K562 (cell line): ENCODE data around the gene MYCBP2. TPM values are rescaled to one million over a fixed set of nuclear protein-coding genes. Genes with fewer than 3 reads are reported as not detected.

Experiments used
- ATAC-seq: fragments of 200-7000 bp; cut with Tn5 transposase; 3 replicates; pipeline ENCODE4 v1.9.1; 2020; ENCODE audit warnings: moderate library complexity
- BruUV-seq: library from RNA; stranded (reverse); fragments of 400-500 nt; replicated peaks from 2 replicates; lab custom pipeline; 2021; lab: Mats Ljungman, UMichigan
- CTCF ChIA-PET: fragments of 300-600 bp; formaldehyde crosslinking; extraction: SDS; loops from one replicate; lab custom pipeline; 2021; ENCODE audit warnings: low intra/inter-chr PET ratio; lab: Yijun Ruan, JAX
- POLR2A ChIA-PET: fragments of 300-600, 350-650 bp; sonication (Branson Sonifier 250); formaldehyde crosslinking; extraction: SDS; loops from one replicate; lab custom pipeline; 2021; ENCODE audit warnings: antibody characterized with exemption, inconsistent platforms; lab: Yijun Ruan, JAX
- DNase-seq, 4 experiments: peaks; one replicate each; pipeline versions ENCODE4 v3.0.0 to v3.0.0-alpha.2; 2011 to 2018; ENCODE audit warnings: low spot score in 3 of 4, mixed read lengths in 3 of 4; ENCODE audit errors: extremely low read depth in 1 of 4
- FAIRE-seq: peaks from 2 replicates; lab custom pipeline; 2011; peaks lifted over from hg19 to GRCh38; lab: Jason Lieb, UNC
- H2AFZ ChIP-seq: 2 replicates; pipeline ENCODE4 v1.6.0; 2011; ENCODE audit warnings: low read depth, low read length, control low read depth, inconsistent platforms
- H3K27ac ChIP-seq: fragments of 200-600 bp; 3 replicates; pipeline ENCODE4 v1.8.0; 2011; ENCODE audit warnings: low read depth, mild to moderate bottlenecking, control low read depth, inconsistent platforms, low read length, moderate library complexity, mixed read lengths; ENCODE audit errors: extremely low read depth
- H3K27me3 ChIP-seq, 2 experiments: fragments of 300-600 bp in 1 of 2; 2 replicates in 1 of 2; 3 replicates in 1 of 2; pipeline versions ENCODE4 v1.6.0 to v1.8.0; 2011; ENCODE audit warnings: inconsistent platforms in 2 of 2, low read length in 2 of 2, mild to moderate bottlenecking in 1 of 2, mixed read lengths in 1 of 2, moderate library complexity in 1 of 2; ENCODE audit not compliant: control insufficient read depth in 2 of 2, insufficient read depth in 2 of 2
- H3K36me3 ChIP-seq: fragments of 300-600 bp; 3 replicates; pipeline ENCODE4 v1.8.0; 2011; ENCODE audit warnings: mild to moderate bottlenecking, low read length, inconsistent platforms; ENCODE audit not compliant: control insufficient read depth, insufficient read depth
- H3K4me1 ChIP-seq, 2 experiments: fragments of 200-600 bp in 1 of 2; replicated peaks in 1 of 2; 2 replicates in 1 of 2; 3 replicates in 1 of 2; pipeline versions ENCODE4 v1.5.1 to v1.8.0; 2011; ENCODE audit warnings: inconsistent platforms in 2 of 2, low read length in 2 of 2, mild to moderate bottlenecking in 1 of 2, mixed read lengths in 1 of 2, moderate library complexity in 1 of 2; ENCODE audit not compliant: control insufficient read depth in 2 of 2, insufficient read depth in 2 of 2
- H3K4me2 ChIP-seq: 2 replicates; pipeline ENCODE4 v1.6.1; 2011; ENCODE audit warnings: low read length, control low read depth, inconsistent platforms, mixed read lengths; ENCODE audit not compliant: insufficient read depth
- H3K4me3 ChIP-seq: fragments of 200-600 bp; sonication (generic), shearing (Covaris generic); 2 replicates; pipeline ENCODE4 v1.5.1; 2016; ENCODE audit warnings: control low read depth, inconsistent platforms
- H3K79me2 ChIP-seq: fragments of 200-600 bp; 3 replicates; pipeline ENCODE4 v1.8.0; 2011; ENCODE audit warnings: low read length, inconsistent platforms; ENCODE audit not compliant: control insufficient read depth, insufficient read depth
- H3K9ac ChIP-seq, 2 experiments: 2 replicates each; pipeline versions ENCODE4 v1.6.0 to v1.6.1; 2011; ENCODE audit warnings: low read depth in 2 of 2, low read length in 2 of 2, control low read depth in 1 of 2, inconsistent platforms in 1 of 2, mild to moderate bottlenecking in 1 of 2, mixed read lengths in 1 of 2; ENCODE audit not compliant: insufficient read depth in 1 of 2
- H3K9me1 ChIP-seq: one replicate; pipeline ENCODE4 v1.6.0; 2011; ENCODE audit warnings: inconsistent platforms, mild to moderate bottlenecking, low read length, moderate library complexity; ENCODE audit not compliant: control insufficient read depth, insufficient read depth
- H3K9me3 ChIP-seq: replicated peaks from 2 replicates; pipeline ENCODE4 v1.5.1; 2011; ENCODE audit warnings: low read depth, low read length, inconsistent platforms; ENCODE audit not compliant: control insufficient read depth, insufficient read depth
- H4K20me1 ChIP-seq: replicated peaks from 2 replicates; pipeline ENCODE4 v1.6.1; 2011; ENCODE audit warnings: low read length, inconsistent platforms, mixed read lengths; ENCODE audit not compliant: control insufficient read depth, insufficient read depth
- ASH1L ChIP-seq: fragments of 450-650 bp; IDR thresholded peaks from 2 replicates; pipeline ENCODE4 v1.6.1; 2018; ENCODE audit warnings: borderline replicate concordance, mild to moderate bottlenecking, low read depth; ENCODE audit not compliant: partially characterized antibody
- BCLAF1 ChIP-seq, 2 experiments: fragments of 450-650 bp in 1 of 2; IDR thresholded peaks; 2 replicates each; pipeline ENCODE4 v1.6.1; 2011 to 2017; ENCODE audit warnings: low read depth in 2 of 2, antibody characterized with exemption in 1 of 2, borderline replicate concordance in 1 of 2, low read length in 1 of 2, mild to moderate bottlenecking in 1 of 2, mixed read lengths in 1 of 2; ENCODE audit not compliant: control insufficient read depth in 1 of 2
- CHCHD3 ChIP-seq: fragments of 250-450 bp; sonication (Bioruptor Pico); IDR thresholded peaks from 2 replicates; pipeline ENCODE4 v2.1.2; 2022; ENCODE audit warnings: mild to moderate bottlenecking
- E2F6 ChIP-seq, 2 experiments: IDR thresholded peaks; 2 replicates each; pipeline ENCODE4 v1.6.1; 2011; ENCODE audit warnings: borderline replicate concordance in 1 of 2, control low read depth in 1 of 2, low read depth in 1 of 2, low read length in 1 of 2, mild to moderate bottlenecking in 1 of 2, mixed read lengths in 1 of 2, moderate library complexity in 1 of 2; ENCODE audit not compliant: insufficient read depth in 1 of 2, insufficient read length in 1 of 2, poor library complexity in 1 of 2, severe bottlenecking in 1 of 2; ENCODE audit errors: extremely low read depth in 1 of 2
- ELF2 ChIP-seq: fragments of 250-450 bp; sonication (Bioruptor Pico); IDR thresholded peaks from 2 replicates; pipeline ENCODE4 v1.5.0; 2021; ENCODE audit warnings: mild to moderate bottlenecking
- MLLT1 ChIP-seq, 2 experiments: fragments of 450-650 bp; IDR thresholded peaks; 2 replicates each; pipeline ENCODE4 v1.6.1; 2016
- MTA2 ChIP-seq: fragments of 450-650 bp; IDR thresholded peaks from 2 replicates; pipeline ENCODE4 v1.6.1; 2016; ENCODE audit warnings: low read depth
- NCOA6 ChIP-seq: fragments of 450-650 bp; IDR thresholded peaks from 2 replicates; pipeline ENCODE4 v1.6.1; 2017; ENCODE audit warnings: mild to moderate bottlenecking
- NFATC3 ChIP-seq: fragments of 450-650 bp; IDR thresholded peaks from 2 replicates; pipeline ENCODE4 v1.6.1; 2017; ENCODE audit warnings: mild to moderate bottlenecking
- PHF21A ChIP-seq: fragments of 450-650 bp; IDR thresholded peaks from 2 replicates; pipeline ENCODE4 v1.6.1; 2017; ENCODE audit warnings: low read depth, borderline replicate concordance
- U2AF2 ChIP-seq: fragments of 200-400 bp; formaldehyde crosslinking; optimal IDR thresholded peaks from 2 replicates; pipeline ENCODE3; 2017; ENCODE audit warnings: low read depth, mild to moderate bottlenecking, low read length
- ZNF695 ChIP-seq: fragments of 450-650 bp; formaldehyde crosslinking; IDR thresholded peaks from 2 replicates; pipeline ENCODE4 v1.4.0; 2020; ENCODE audit warnings: mild to moderate bottlenecking, moderate library complexity
- WGBS: fragments of 100-300 bp; shearing (Covaris generic); methylation state at CpG from one replicate; pipeline ENCODE4 v1.1.6; 2016; ENCODE audit warnings: low coverage, mixed read lengths; ENCODE audit not compliant: insufficient coverage; ENCODE audit errors: missing lambda C conversion rate; 5-methylcytosine and 5-hydroxymethylcytosine counted together
- in situ Hi-C: fragments of 300-500 bp; cut with MboI; formaldehyde crosslinking; loops from 4 replicates; pipeline ENCODE4 v1.15.0; 2018; ENCODE audit warnings: inconsistent platforms, mixed read lengths
- intact Hi-C: fragments of 100-400 bp; cut with micrococcal nuclease; formaldehyde crosslinking; loops from 2 replicates; pipeline ENCODE4 v1.14.2; 2022
- polyA plus RNA-seq, 8 experiments: library from polyadenylated mRNA; depleted of rRNA in 4 of 8; stranded (reverse) in 5 of 8; unstranded in 3 of 8; fragments of >200 nt; fragmentation: Nextera tagmentation in 2 of 8; fragmentation: Illumina TruSeq in 1 of 8; extraction: Ambion mirVana in 2 of 8; extraction: Trizol in 1 of 8; gene quantifications; 2 replicates each; pipeline versions ENCODE4 v1.2.1 to v1.2.3, GENCODE V29; 2011 to 2014; ENCODE audit warnings: inconsistent platforms in 1 of 8, missing spikeins in 1 of 8
- total RNA-seq, 7 experiments: library from RNA; depleted of rRNA in 6 of 7; stranded (reverse); fragments of >200 nt in 6 of 7; fragmentation: Illumina TruSeq in 2 of 7; extraction: Trizol in 2 of 7; gene quantifications; 2 replicates each; pipeline versions ENCODE4 v1.2.1 to v1.2.3, GENCODE V29; 2011 to 2021; ENCODE audit warnings: low replicate concordance in 1 of 7

Gene MYCBP2
- total and polyA plus RNA-seq, 9 of the 15 experiments (the other 6 are each of a cell fraction or from before 2014, with no cell fraction given), result 13.2 to 47.2 (median 28.9) TPM

GRCh38 chr13:77298426-77298825 is 28.5 kb downstream of the MYCBP2 start (continued):
- TF ChIP-seq MLLT1 (IDR thresholded peaks at IDR 0.05) (no peak), ASH1L (no peak), E2F6 (IDR thresholded peaks at IDR 0.05; ENCODE audit: borderline replicate concordance in 1 of 2, extremely low read depth in 1 of 2, insufficient read depth in 1 of 2, insufficient read length in 1 of 2, low read depth in 1 of 2, low read length in 1 of 2, poor library complexity in 1 of 2, severe bottlenecking in 1 of 2) (no peak)

- H3K4me1 ChIP-seq, result no peaks in the 10 kb centered on the region
- no peaks in the 10 kb centered on the region for H3K27me3 ChIP-seq
- H3K9me1 ChIP-seq, result no peaks in the 10 kb centered on the region
- H4K20me1 ChIP-seq, result no peaks in the 10 kb centered on the region
- DNase-seq, result no peak
- no peak for ATAC-seq
- no peaks in the 10 kb centered on the region for H3K9me3 ChIP-seq
- ChIA-PET POLR2A (no interaction called here), CTCF (no interaction called here)
- no peak overlapping the region for H3K4me2 ChIP-seq
- peaks cover 31% of the 10 kb centered on the region; the same call in 2 of the 3 replicates for H3K36me3 ChIP-seq
- intact Hi-C loops, result no loop called here
- no peak for FAIRE-seq
- no peak overlapping the region for H2AFZ ChIP-seq
- no TSS peak for BruUV-seq
- no CpG with 5 or more reads among the region's 4 CpGs for WGBS
- no peak overlapping the region for H3K9ac ChIP-seq
- in situ Hi-C loops, result no loop called here
- H3K27ac ChIP-seq, result no peak overlapping the region
- no peak overlapping the region for H3K4me3 ChIP-seq
- no peaks in the 10 kb centered on the region for H3K79me2 ChIP-seq
- no peak for TF ChIP-seq U2AF2
- TF ChIP-seq BCLAF1 (IDR thresholded peaks at IDR 0.05; ENCODE audit: borderline replicate concordance in 1 of 2, control insufficient read depth in 1 of 2, low read depth in 2 of 2, low read length in 1 of 2), result no peak
- TF ChIP-seq ZNF695, result no peak
- TF ChIP-seq PHF21A, result no peak
- no peak for TF ChIP-seq MTA2
- TF ChIP-seq NCOA6, result no peak
- no peak for TF ChIP-seq NFATC3
- no peak for TF ChIP-seq CHCHD3 (CRISPR knock-in tag)
- TF ChIP-seq ELF2 (CRISPR knock-in tag), result no peak
Observed at GRCh38 chr13:77291774-77292173, 35.1 kb downstream of the MYCBP2 start.
